ENCODE data around the gene TBRG4. TPM values are rescaled to one million over a fixed set of nuclear protein-coding genes. Genes with fewer than 3 reads are reported as not detected.

TBRG4 gene
- total RNA-seq, 1 experiment from 2014 or later = 107 TPM

DNA sequence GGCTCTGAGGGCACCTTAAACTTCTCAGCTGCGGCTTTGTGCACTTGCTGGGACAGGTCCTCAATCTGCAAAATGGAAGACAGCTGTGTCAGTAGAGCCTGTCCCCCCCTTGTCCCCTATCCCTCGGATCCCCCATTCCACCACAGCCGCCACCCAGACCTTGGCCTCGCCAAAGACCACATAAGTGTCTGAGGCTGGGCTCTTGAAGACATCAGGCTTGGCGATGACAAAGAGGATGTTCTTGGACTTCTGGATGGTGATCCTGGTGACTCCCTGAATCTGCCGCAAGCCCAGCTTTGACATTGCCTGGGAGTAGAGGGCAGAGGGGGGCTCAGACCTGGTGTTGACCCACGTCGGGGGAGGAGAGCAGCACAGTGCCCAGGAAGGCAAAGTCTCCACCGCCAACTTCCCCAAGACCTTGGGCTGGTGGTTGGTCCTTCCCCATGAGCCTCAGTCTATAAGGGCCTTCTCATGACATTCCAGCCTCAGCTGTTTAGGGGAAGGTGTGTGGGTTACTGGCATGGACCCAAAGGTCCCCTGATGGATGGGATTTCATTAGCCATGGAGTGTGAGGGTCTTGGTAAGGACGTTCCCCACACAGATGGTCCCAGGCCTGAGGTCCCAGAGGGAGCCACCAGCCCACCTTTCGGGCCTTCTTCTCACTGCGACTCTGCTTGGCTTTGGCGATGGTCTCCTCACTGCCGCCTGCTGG is 30.4 kb downstream of the TBRG4 start:
- CTCF ChIA-PET = no interaction called here
- no peak for ATAC-seq

DNA sequence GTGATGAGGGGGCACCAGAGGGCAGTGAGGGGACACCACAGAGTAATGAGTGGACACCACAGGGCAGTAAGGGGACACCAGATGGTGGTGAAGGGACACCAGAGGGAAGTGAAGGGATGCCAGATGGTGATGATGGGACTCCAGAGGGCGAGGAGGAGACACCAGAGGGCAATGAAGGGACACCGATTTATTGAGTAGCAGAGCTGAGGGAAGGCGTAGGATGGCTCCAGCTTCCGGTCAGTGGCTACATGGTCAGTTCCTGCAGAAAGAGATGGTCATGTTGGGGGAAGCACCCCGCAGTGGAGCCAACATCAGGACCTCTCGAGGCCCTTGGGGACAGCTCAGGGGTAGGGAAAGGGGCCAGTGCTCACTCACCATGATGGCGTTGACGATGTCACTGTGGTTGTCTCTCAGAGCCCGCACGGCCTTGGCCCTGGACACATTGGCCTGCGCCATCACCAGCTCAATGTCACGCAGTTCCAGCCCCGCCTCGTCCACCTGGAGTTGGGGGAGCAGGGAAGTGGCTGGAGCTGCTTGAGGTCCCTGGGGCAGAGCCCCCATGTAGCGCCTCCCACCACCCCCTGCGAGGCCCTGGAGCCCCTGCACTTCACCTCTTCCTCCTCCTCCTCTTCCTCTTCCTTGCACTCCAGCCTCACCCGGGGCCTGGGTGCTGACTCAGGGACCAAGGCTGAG is 31.1 kb downstream of the TBRG4 start:
- ChIA-PET CTCF (no interaction called here), POLR2A (ENCODE audit: unreplicated experiment) (no interaction called here)
- DNase-seq (no peak), ATAC-seq (no peak; the same call in 1 of the 2 replicates)
- Histone ChIP-seq H3K36me3 (ENCODE audit: low read depth, low read length) (no peaks in the 10 kb centered on the region; the same call in 1 of the 2 replicates), H3K4me3 (ENCODE audit: low read length) (no peak overlapping the region), H3K27me3 (ENCODE audit: low read length) (no peaks in the 10 kb centered on the region), H3K4me1 (ENCODE audit: insufficient read depth, low read length) (peaks cover 5% of the 10 kb centered on the region), H2AFZ (ENCODE audit: low read length) (no peak overlapping the region), H4K20me1 (ENCODE audit: low read length) (no peaks in the 10 kb centered on the region), H3K4me2 (ENCODE audit: low read length) (no peak overlapping the region), H3F3A (ENCODE audit: low read length, unreplicated experiment) (no peaks in the 10 kb centered on the region), H3K27ac (ENCODE audit: low read length) (no peak overlapping the region), H3K9ac (ENCODE audit: low read length) (no peak overlapping the region), H3K9me2 (replicated peaks; ENCODE audit: low read length) (no peaks in the 10 kb centered on the region), H3K9me3 (ENCODE audit: low read length) (no peaks in the 10 kb centered on the region), H3K79me2 (ENCODE audit: low read length) (no peaks in the 10 kb centered on the region)
- intact Hi-C loops (cut with micrococcal nuclease) = no loop called here
- BruUV-seq (replicated peaks) = no TSS peak
- TF ChIP-seq EZH2phosphoT487 (IDR thresholded peaks at IDR 0.05; ENCODE audit: borderline replicate concordance, low read length) (no peak), EZH2 (IDR thresholded peaks at IDR 0.05; ENCODE audit: low read length, unreplicated experiment) (no peak)
- TF ChIP-seq, protein P1, sequence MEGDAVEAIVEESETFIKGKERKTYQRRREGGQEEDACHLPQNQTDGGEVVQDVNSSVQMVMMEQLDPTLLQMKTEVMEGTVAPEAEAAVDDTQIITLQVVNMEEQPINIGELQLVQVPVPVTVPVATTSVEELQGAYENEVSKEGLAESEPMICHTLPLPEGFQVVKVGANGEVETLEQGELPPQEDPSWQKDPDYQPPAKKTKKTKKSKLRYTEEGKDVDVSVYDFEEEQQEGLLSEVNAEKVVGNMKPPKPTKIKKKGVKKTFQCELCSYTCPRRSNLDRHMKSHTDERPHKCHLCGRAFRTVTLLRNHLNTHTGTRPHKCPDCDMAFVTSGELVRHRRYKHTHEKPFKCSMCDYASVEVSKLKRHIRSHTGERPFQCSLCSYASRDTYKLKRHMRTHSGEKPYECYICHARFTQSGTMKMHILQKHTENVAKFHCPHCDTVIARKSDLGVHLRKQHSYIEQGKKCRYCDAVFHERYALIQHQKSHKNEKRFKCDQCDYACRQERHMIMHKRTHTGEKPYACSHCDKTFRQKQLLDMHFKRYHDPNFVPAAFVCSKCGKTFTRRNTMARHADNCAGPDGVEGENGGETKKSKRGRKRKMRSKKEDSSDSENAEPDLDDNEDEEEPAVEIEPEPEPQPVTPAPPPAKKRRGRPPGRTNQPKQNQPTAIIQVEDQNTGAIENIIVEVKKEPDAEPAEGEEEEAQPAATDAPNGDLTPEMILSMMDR (conservative IDR thresholded peaks at IDR 0.05; ENCODE audit: low read depth, low read length) = no peak

More for the DNA sequence above, 30.4 kb downstream of the TBRG4 start:
- no peak overlapping the region for H3K4me2 ChIP-seq (ENCODE audit: low read length)
- no peaks in the 10 kb centered on the region; the same call in 1 of the 2 replicates for H3K36me3 ChIP-seq (ENCODE audit: low read depth, low read length)
- H3K4me3 ChIP-seq (ENCODE audit: low read length) = no peak overlapping the region
- no peaks in the 10 kb centered on the region for H3F3A ChIP-seq (ENCODE audit: low read length, unreplicated experiment)
- no peaks in the 10 kb centered on the region for H3K79me2 ChIP-seq (ENCODE audit: low read length)
- H3K4me1 ChIP-seq (ENCODE audit: insufficient read depth, low read length) = peaks cover 5% of the 10 kb centered on the region
- H2AFZ ChIP-seq (ENCODE audit: low read length) = no peak overlapping the region
- H3K9me3 ChIP-seq (ENCODE audit: low read length) = no peaks in the 10 kb centered on the region
- no peak overlapping the region for H3K9ac ChIP-seq (ENCODE audit: low read length)
- BruUV-seq (replicated peaks) = no TSS peak
- POLR2A ChIA-PET (ENCODE audit: unreplicated experiment) = interaction anchor here (0.5 kb wide), 1 partner anchor 81 kb away, joined by 4 read pairs; no protein-coding TSS in a partner anchor
- H3K27ac ChIP-seq (ENCODE audit: low read length) = no peak overlapping the region
- no peaks in the 10 kb centered on the region for H4K20me1 ChIP-seq (ENCODE audit: low read length)
- TF ChIP-seq EZH2 (IDR thresholded peaks at IDR 0.05; ENCODE audit: low read length, unreplicated experiment) (no peak), EZH2phosphoT487 (IDR thresholded peaks at IDR 0.05; ENCODE audit: borderline replicate concordance, low read length) (no peak)
- TF ChIP-seq, protein P1 (conservative IDR thresholded peaks at IDR 0.05; ENCODE audit: low read depth, low read length) = no peak
- no peak for DNase-seq
- H3K9me2 ChIP-seq (replicated peaks; ENCODE audit: low read length) = no peaks in the 10 kb centered on the region
- no peaks in the 10 kb centered on the region for H3K27me3 ChIP-seq (ENCODE audit: low read length)
- intact Hi-C loops (cut with micrococcal nuclease) = no loop called here
